ENCODE measurements around the gene SIPA1L3.
A peak's percentile ranks its signal among the peaks of the same experiment; 100 is the strongest.
"Not testable (repeated sequence)": the region's sequence is repeated elsewhere in the genome, so short reads cannot be mapped to it uniquely, and the experiment has no call there.

The SIPA1L3 gene

GRCh38 chr19:38023671-38024541 lies 116.9 kb downstream of the SIPA1L3 start:
- DNase-seq: no peak

- no peak for DNase-seq
These were observed 118.2 kb downstream of the SIPA1L3 start for GRCh38 chr19:38024992-38025908.

- no peak for DNase-seq
These were observed 118.9 kb downstream of the SIPA1L3 start for GRCh38 chr19:38025909-38026307.

- no peak for DNase-seq
These were observed 122.0 kb downstream of the SIPA1L3 start for GRCh38 chr19:38028913-38029510.

- not testable (repeated sequence) for DNase-seq
These were observed 123.0 kb downstream of the SIPA1L3 start for GRCh38 chr19:38030001-38030400.

- DNase-seq: no peak
These were observed 123.8 kb downstream of the SIPA1L3 start for GRCh38 chr19:38030686-38031422.

GRCh38 chr19:38031423-38031770 lies 124.4 kb downstream of the SIPA1L3 start:
- DNase-seq: no peak

GRCh38 chr19:38032151-38032550 lies 125.1 kb downstream of the SIPA1L3 start:
- no peak for DNase-seq

GRCh38 chr19:38032951-38033350 lies 125.9 kb downstream of the SIPA1L3 start:
- DNase-seq: no peak

- peak; percentile 17 for DNase-seq
These were observed 126.9 kb downstream of the SIPA1L3 start for GRCh38 chr19:38033658-38034491.

- no peak for DNase-seq
These were observed 127.5 kb downstream of the SIPA1L3 start for GRCh38 chr19:38034492-38034860.

- DNase-seq: no peak
These were observed 128.8 kb downstream of the SIPA1L3 start for GRCh38 chr19:38035515-38036495.

- no peak for DNase-seq
These were observed 130.0 kb downstream of the SIPA1L3 start for GRCh38 chr19:38036707-38037611.

- DNase-seq: no peak
These were observed 133.0 kb downstream of the SIPA1L3 start for GRCh38 chr19:38039966-38040365.

GRCh38 chr19:38042132-38042531 lies 135.1 kb downstream of the SIPA1L3 start:
- no peak for DNase-seq

GRCh38 chr19:38043649-38044144 lies 136.7 kb downstream of the SIPA1L3 start:
- no peak for DNase-seq

- no peak for DNase-seq
These were observed 137.5 kb downstream of the SIPA1L3 start for GRCh38 chr19:38044267-38045111.

- DNase-seq: no peak
These were observed 138.7 kb downstream of the SIPA1L3 start for GRCh38 chr19:38045554-38046253.
